HFF-Myc (cell line): ENCODE data around the gene SGCD.

ENCODE experiments used
- DNase-seq: peaks from one replicate; pipeline ENCODE4 v3.0.0-alpha.2; 2011; ENCODE audit warnings: low read depth; ENCODE audit errors: extremely low read depth
- H3K4me3 ChIP-seq: replicated peaks from 2 replicates; pipeline ENCODE4 v1.5.1; 2011; ENCODE audit warnings: low read depth, mild to moderate bottlenecking, control low read depth, low read length
- CTCF ChIP-seq: IDR thresholded peaks from 2 replicates; pipeline ENCODE4 v1.5.1; 2012; ENCODE audit warnings: mild to moderate bottlenecking, low read depth, low read length, control low read depth; ENCODE audit errors: missing control alignments

Gene SGCD

GRCh38 chr5:156456857-156457256 is 129.9 kb downstream of the SGCD start:
- no peak for TF ChIP-seq CTCF
- no peak for DNase-seq

GRCh38 chr5:156459812-156460385 is 132.9 kb downstream of the SGCD start:
- DNase-seq, result no peak
- no peak for TF ChIP-seq CTCF
- no peak overlapping the region for H3K4me3 ChIP-seq

More at GRCh38 chr5:156456857-156457256, 129.9 kb downstream of the SGCD start:
- H3K4me3 ChIP-seq, result no peak overlapping the region

GRCh38 chr5:156460471-156460870 is 133.5 kb downstream of the SGCD start:
- no peak for DNase-seq
- no peak overlapping the region for H3K4me3 ChIP-seq
- TF ChIP-seq CTCF, result no peak

- no peak for TF ChIP-seq CTCF
- no peak overlapping the region for H3K4me3 ChIP-seq
- DNase-seq, result no peak
These were observed 139.9 kb downstream of the SGCD start for GRCh38 chr5:156466871-156467270.

GRCh38 chr5:156469636-156470035 is 142.7 kb downstream of the SGCD start:
- TF ChIP-seq CTCF, result no peak
- H3K4me3 ChIP-seq, result no peak overlapping the region
- DNase-seq, result no peak

- no peak for DNase-seq
- TF ChIP-seq CTCF, result no peak
- H3K4me3 ChIP-seq, result no peak overlapping the region
These were observed 144.9 kb downstream of the SGCD start for GRCh38 chr5:156471893-156472292.
